ENCODE results near the gene RNF103.
"Not testable (repeated sequence)": the region's sequence is repeated elsewhere in the genome, so short reads cannot be mapped to it uniquely, and the experiment has no call there.

Gene RNF103

DNA sequence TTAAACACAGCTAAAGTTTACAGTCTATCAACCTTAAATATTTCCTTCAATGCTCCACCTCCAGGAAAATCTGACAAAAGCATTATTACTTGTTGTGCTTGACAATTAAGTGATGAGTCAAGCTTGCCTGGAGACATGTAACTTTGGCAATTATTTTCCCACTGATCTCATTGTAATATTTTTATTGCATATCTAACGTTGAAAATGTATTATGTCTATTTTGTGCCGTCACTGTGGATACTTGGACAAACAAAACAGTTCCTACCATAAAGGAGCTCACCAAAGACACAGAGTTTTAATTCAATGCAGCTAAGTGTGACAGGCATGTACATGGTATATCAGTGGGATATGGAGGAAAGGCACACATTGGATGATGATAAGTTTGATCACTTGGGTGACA, 24.7 kb downstream of the RNF103 start:
- no peak overlapping the region for H2AFZ ChIP-seq (ENCODE audit: low read depth, low read length)
- H3K27ac ChIP-seq (ENCODE audit: low read length) = no peak overlapping the region
- H3K4me2 ChIP-seq (ENCODE audit: low read length) = no peak overlapping the region
- TF ChIP-seq, protein P1, sequence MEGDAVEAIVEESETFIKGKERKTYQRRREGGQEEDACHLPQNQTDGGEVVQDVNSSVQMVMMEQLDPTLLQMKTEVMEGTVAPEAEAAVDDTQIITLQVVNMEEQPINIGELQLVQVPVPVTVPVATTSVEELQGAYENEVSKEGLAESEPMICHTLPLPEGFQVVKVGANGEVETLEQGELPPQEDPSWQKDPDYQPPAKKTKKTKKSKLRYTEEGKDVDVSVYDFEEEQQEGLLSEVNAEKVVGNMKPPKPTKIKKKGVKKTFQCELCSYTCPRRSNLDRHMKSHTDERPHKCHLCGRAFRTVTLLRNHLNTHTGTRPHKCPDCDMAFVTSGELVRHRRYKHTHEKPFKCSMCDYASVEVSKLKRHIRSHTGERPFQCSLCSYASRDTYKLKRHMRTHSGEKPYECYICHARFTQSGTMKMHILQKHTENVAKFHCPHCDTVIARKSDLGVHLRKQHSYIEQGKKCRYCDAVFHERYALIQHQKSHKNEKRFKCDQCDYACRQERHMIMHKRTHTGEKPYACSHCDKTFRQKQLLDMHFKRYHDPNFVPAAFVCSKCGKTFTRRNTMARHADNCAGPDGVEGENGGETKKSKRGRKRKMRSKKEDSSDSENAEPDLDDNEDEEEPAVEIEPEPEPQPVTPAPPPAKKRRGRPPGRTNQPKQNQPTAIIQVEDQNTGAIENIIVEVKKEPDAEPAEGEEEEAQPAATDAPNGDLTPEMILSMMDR (IDR thresholded peaks at IDR 0.05; ENCODE audit: low read depth, low read length) = no peak
- no peak for TF ChIP-seq EZH2phosphoT487 (IDR thresholded peaks at IDR 0.05; ENCODE audit: low read depth)
- H3K27me3 ChIP-seq (ENCODE audit: low read depth, low read length) = no peaks in the 10 kb centered on the region
- H3K4me1 ChIP-seq (ENCODE audit: low read length) = no peaks in the 10 kb centered on the region
- no peaks in the 10 kb centered on the region for H3K79me2 ChIP-seq (ENCODE audit: low read length)
- H3K9me3 ChIP-seq (ENCODE audit: insufficient read depth, low read length) = no peaks in the 10 kb centered on the region
- no peaks in the 10 kb centered on the region for H4K20me1 ChIP-seq (ENCODE audit: insufficient read depth, low read length)
- H3K36me3 ChIP-seq (replicated peaks; ENCODE audit: low read depth, low read length) = peaks cover 3% of the 10 kb centered on the region
- no peak overlapping the region for H3K4me3 ChIP-seq (ENCODE audit: low read length)
- H3K9ac ChIP-seq (ENCODE audit: low read length) = no peak overlapping the region

DNA sequence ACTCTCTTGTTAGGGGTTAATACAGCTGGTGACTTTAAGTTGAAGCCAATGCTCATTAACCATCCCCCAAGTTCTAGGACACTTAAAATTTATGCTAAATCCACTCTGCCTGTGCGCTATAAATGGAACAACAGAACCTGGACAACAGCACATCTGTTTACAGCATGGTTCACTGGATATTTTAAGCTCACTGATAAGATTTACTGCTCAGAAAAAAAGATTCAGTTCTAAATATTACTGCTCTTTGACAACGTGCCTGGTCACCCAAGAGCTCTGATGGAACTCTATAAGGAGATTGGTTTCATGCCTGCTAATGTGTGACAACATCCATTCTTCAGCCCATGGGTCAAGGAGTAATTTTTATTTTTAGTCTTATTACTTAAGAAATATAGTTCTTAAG, 27.5 kb downstream of the RNF103 start:
- Histone ChIP-seq H3K4me2 (ENCODE audit: low read length) (no peak overlapping the region), H3K4me3 (ENCODE audit: low read length) (no peak overlapping the region), H2AFZ (ENCODE audit: low read depth, low read length) (no peak overlapping the region), H3K4me1 (ENCODE audit: low read length) (peaks cover 3% of the 10 kb centered on the region; the same call in 1 of the 2 replicates), H3K27ac (ENCODE audit: low read length) (no peak overlapping the region), H4K20me1 (ENCODE audit: insufficient read depth, low read length) (no peaks in the 10 kb centered on the region), H3K79me2 (ENCODE audit: low read length) (no peaks in the 10 kb centered on the region), H3K27me3 (ENCODE audit: low read depth, low read length) (no peaks in the 10 kb centered on the region), H3K9me3 (ENCODE audit: insufficient read depth, low read length) (no peaks in the 10 kb centered on the region), H3K36me3 (replicated peaks; ENCODE audit: low read depth, low read length) (no peaks in the 10 kb centered on the region), H3K9ac (ENCODE audit: low read length) (no peak overlapping the region)
- no peak for TF ChIP-seq EZH2phosphoT487 (IDR thresholded peaks at IDR 0.05; ENCODE audit: low read depth)
- TF ChIP-seq, protein P1 (IDR thresholded peaks at IDR 0.05; ENCODE audit: low read depth, low read length) = no peak

DNA sequence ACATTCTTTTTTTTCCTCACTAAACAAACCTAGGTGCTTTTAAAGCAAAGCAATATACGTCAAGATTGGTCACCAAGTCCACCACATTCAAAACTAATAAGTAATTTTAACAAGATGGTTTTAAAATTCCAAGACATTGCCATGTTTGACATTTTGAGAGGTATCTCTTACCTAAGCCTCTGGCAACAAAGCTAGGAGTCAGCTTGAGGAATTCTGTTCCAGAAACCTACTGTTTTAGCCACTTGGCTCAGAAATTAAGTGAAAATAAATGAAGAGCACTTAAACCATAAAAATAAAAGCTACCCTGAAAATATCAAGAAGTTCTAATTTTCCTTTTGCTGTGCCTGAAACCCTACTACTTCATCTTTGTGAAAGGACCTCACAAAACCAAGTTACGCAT, 30.4 kb downstream of the RNF103 start:
- Histone ChIP-seq H3K4me1 (ENCODE audit: low read length) (peaks cover 3% of the 10 kb centered on the region; the same call in 1 of the 2 replicates), H4K20me1 (ENCODE audit: insufficient read depth, low read length) (no peaks in the 10 kb centered on the region), H3K36me3 (replicated peaks; ENCODE audit: low read depth, low read length) (no peaks in the 10 kb centered on the region), H2AFZ (ENCODE audit: low read depth, low read length) (no peak overlapping the region), H3K27me3 (ENCODE audit: low read depth, low read length) (no peaks in the 10 kb centered on the region), H3K27ac (ENCODE audit: low read length) (no peak overlapping the region), H3K4me3 (ENCODE audit: low read length) (no peak overlapping the region), H3K9me3 (ENCODE audit: insufficient read depth, low read length) (no peaks in the 10 kb centered on the region), H3K79me2 (ENCODE audit: low read length) (no peaks in the 10 kb centered on the region), H3K9ac (ENCODE audit: low read length) (no peak overlapping the region), H3K4me2 (ENCODE audit: low read length) (no peak overlapping the region)
- TF ChIP-seq, protein P1 (IDR thresholded peaks at IDR 0.05; ENCODE audit: low read depth, low read length) = no peak
- no peak for TF ChIP-seq EZH2phosphoT487 (IDR thresholded peaks at IDR 0.05; ENCODE audit: low read depth)

DNA sequence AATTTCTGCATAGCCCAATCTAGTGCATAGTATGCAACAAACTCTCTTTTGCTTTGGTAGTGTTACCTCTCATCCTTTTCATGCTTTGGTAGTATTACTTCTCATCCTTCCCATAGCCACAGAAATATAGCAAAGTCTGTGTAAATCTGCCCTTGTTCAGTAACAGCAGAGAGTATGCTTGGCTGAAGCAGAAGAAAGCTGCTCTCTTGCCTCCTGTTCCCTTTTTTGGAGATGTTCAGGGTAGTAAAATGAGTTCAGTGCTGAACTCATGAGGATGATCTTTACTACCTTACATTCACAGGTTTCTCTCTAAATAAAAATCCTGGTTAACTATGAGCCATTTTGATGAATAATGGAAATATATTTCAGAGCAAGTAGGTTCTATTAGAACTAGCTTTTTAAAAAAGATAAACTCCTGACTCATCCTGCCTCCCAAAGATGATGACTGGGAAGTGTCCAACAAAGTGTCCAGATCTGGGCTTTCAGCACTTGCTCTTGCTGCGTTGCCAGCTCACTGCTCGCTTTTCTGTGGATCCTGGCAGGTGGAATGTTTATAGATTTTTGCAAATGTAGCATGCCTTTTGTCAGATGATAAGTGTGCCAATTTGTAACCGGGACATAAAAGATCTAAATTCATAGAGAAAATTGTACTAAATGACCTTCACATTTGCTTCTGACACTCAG, 31.0 kb downstream of the RNF103 start:
- no peaks in the 10 kb centered on the region for H3K36me3 ChIP-seq (replicated peaks; ENCODE audit: low read depth, low read length)
- H3K4me3 ChIP-seq (ENCODE audit: low read length) = no peak overlapping the region
- H3K9me3 ChIP-seq (ENCODE audit: insufficient read depth, low read length) = no peaks in the 10 kb centered on the region

DNA sequence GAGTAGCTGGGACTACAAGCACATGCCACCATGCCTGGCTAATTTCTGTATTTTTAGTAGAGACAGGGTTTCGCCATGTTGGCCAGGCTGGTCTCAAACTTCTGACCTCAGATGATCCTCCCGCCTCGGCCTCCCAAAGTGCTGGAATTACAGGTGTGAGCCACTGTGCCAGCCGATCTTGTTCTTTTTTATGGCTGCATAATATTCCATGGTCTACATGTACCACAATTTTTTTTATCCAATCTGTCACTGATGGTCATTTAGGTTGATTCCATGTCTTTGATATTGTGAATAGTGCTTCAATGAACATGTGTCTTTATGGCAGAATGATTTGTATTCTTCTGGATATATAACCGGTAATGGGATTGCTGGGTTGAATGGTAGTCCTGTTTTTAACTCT, 34.0 kb downstream of the RNF103 start:
- H3K4me1 ChIP-seq (ENCODE audit: low read length); H3K9ac ChIP-seq (ENCODE audit: low read length); H3K79me2 ChIP-seq (ENCODE audit: low read length); H3K4me3 ChIP-seq (ENCODE audit: low read length); H3K27me3 ChIP-seq (ENCODE audit: low read depth, low read length); H3K36me3 ChIP-seq (replicated peaks; ENCODE audit: low read depth, low read length); H4K20me1 ChIP-seq (ENCODE audit: insufficient read depth, low read length); H2AFZ ChIP-seq (ENCODE audit: low read depth, low read length); H3K9me3 ChIP-seq (ENCODE audit: insufficient read depth, low read length); H3K27ac ChIP-seq (ENCODE audit: low read length); H3K4me2 ChIP-seq (ENCODE audit: low read length): not testable (repeated sequence)

More for the DNA sequence above, 31.0 kb downstream of the RNF103 start:
- peaks cover 3% of the 10 kb centered on the region; the same call in 1 of the 2 replicates for H3K4me1 ChIP-seq (ENCODE audit: low read length)
- H3K4me2 ChIP-seq (ENCODE audit: low read length) = no peak overlapping the region
- H4K20me1 ChIP-seq (ENCODE audit: insufficient read depth, low read length) = no peaks in the 10 kb centered on the region
- H3K27ac ChIP-seq (ENCODE audit: low read length) = no peak overlapping the region
- no peaks in the 10 kb centered on the region for H3K79me2 ChIP-seq (ENCODE audit: low read length)
- no peak overlapping the region for H2AFZ ChIP-seq (ENCODE audit: low read depth, low read length)
- H3K9ac ChIP-seq (ENCODE audit: low read length) = no peak overlapping the region
- no peak for TF ChIP-seq EZH2phosphoT487 (IDR thresholded peaks at IDR 0.05; ENCODE audit: low read depth)
- TF ChIP-seq, protein P1 (IDR thresholded peaks at IDR 0.05; ENCODE audit: low read depth, low read length) = no peak
- no peaks in the 10 kb centered on the region for H3K27me3 ChIP-seq (ENCODE audit: low read depth, low read length)

All from OCI-LY3 (cell line).